NCI-H2081 (cell line): ENCODE results near the gene NPY4R.
"Not testable (repeated sequence)": the region's sequence is repeated elsewhere in the genome, so short reads cannot be mapped to it uniquely, and the experiment has no call there.

Experiments used
- DNase-seq, 2 experiments: peaks; one replicate each; lab custom pipeline; 2025; lab: John Stamatoyannopoulos, UW

NPY4R gene

DNA sequence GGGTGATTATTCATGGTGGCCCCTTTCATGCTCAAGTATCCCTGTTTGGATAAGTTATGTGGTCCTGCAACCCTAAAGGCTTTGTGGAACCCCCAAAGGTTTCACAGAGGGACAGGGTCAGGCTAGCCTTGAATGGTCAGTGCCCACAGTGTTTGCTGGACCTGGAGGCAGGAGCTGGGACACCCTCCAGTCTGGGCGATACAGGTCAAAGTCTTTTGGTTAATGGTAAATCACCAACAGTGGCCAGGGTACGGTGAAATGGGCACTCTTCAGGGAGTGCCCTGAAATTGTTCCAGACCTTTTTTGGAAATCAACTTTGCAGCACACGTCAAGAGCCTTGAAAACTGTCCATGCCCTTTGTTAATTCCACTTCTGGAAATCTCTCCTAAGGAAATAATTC is 8.7 kb downstream of the NPY4R start:
- not testable (repeated sequence) for DNase-seq

DNA sequence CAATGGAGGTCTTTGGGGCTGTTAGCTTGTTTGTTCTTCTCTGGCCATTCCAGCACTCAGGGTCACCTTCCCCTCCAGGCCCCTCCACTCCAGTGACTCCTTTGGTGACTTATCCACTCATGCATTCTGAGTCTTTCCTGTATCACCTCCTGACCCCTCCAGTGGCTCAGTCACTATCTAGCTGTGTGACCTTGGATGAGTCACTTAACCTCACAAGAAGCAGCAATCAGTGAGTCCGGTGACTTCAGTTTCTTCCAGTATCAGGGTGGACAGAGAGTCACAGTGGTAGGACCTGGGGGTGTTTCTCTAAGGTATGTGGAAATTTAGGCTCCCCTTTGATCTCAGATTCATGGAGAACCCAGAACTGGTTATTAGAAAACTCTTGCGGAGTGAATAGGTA is 9.8 kb downstream of the NPY4R start:
- DNase-seq = not testable (repeated sequence)

DNA sequence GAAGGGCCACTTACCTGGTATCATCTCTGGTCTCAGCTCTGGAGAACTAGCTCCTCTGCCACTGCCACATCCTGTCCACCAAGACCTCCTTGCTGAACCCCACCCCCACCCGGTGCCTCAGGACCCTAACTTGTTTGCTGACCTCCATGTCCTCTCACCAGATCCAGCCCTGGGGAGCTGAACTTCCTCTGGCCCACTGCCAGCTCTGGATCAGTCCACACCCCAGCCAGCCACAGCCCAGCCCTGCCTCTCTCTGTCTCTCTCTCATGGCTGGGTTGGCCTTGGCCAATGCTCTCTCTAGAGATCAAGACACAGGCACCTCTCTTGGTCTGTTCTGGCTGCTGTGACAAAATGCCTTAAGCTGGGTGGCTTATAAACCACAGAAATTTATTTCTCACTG is 14.4 kb downstream of the NPY4R start:
- not testable (repeated sequence) for DNase-seq

DNA sequence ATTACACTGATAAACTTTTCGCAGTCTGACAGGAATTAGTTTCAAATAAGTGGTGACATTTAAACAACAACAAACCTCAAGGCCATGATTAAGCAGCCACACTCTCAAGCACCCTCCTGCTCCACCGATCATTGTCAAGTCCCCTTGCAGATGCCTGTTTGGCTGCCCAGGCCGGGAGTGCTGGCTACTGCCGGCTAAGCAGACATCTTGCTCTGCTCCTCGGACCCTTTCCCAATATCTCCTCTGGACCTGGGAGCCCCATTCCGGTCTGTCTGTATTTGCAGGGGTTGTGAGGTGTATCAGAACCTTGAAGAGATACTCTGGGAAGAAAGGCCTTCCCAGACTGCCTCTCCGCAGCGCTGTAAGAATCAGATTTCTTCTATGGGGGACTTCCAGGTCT is 14.9 kb downstream of the NPY4R start:
- DNase-seq = not testable (repeated sequence)

DNA sequence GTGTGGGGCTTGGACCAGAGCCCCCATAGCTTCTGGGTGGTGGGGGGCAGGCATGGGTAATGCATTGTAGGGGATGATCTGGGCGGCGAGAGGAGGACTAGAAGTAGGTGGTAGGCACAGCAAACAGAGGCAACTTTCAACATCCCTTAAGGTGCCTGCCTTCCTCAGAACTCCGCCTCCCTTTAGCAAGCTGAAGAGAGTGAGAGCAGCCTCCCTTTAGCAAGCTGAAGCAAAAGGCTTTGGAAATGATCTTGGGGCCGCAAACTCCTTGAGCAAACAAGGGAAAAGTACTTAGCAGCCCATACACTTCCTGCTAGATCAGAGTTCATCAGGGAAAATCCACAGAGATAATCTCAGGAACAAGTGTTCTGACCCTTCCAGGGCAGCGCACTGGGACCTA is 18.3 kb downstream of the NPY4R start:
- DNase-seq = not testable (repeated sequence)

DNA sequence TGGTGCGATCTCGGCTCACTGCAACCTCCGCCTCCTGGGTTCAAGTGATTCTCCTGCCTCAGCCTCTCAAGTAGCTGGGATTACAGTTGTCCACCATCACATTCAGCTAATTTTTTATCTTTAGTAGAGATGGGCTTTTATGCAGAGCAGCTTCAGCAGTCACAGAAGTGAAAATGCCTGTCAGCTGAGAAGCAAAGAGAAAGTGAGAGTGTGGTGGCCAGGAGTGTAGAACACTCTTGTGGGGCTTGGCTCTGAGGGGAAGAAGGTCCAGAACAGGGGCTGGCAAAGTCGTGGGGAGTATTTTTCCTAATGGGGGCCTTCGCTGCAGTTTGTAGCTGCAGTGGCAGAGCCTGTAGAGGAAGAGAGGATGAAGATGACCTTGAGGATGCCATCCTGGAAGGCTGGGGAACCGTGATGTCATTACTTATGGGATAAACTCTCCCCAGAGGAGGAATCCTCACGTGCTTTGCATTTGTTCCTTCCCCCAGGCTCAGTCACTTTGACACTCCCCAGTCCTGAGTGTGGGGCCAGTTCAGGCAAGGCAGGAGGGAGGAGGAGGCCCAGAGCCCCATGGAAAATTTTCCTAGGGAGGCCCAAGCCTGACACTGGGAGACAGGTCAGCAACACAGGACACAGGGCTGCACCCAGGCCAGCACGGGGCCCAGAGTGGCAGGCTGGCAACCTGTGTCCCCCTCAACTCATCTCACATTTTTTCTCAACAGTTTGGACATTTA is 20.2 kb downstream of the NPY4R start:
- not testable (repeated sequence) for DNase-seq

DNA sequence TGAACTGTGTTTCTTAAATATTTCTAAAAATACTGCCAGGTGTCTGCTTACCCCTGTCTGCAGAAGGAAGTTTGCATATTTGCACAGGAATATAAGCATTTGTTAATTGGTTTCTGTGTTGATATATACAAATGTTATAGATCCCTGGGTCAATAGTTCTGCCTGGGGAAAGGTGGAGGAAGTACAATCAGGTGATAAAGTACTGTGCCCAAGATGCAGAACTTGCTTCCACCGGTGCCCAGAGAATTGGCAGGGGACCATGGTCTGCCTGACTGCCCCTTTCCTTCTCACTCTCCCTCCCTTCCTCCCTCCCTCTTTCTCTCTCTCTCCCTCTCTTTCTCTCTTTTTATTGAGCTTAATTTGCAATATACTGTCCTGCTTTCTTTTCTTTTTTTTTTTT is 22.3 kb downstream of the NPY4R start:
- not testable (repeated sequence) for DNase-seq

DNA sequence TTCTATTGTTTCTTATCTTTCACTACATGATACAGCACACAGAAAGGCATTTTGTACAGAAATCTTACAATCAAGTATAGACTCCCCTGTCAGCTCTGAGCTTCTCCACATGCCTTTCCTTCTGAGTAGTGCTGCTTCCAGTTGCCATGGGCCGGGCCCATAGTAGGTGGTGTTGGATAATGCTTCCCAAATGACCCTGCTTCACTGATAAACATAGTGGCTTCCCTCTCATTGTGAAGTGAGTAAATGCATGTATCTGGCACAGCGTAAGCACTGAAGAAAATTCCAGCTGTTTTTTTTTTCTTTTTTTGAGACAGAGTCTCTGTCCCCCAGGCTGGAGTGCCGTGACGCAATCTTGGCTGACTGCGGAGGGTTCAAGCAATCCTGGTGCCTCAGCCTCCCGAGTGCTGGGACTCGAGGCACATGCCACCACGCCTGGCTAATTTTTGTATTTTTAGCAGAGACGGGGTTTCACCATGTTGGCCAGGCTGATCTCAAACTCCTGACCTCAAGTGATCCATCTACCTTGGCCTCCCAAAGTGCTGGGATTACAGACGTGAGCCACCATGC is 23.0 kb downstream of the NPY4R start:
- DNase-seq = not testable (repeated sequence)

DNA sequence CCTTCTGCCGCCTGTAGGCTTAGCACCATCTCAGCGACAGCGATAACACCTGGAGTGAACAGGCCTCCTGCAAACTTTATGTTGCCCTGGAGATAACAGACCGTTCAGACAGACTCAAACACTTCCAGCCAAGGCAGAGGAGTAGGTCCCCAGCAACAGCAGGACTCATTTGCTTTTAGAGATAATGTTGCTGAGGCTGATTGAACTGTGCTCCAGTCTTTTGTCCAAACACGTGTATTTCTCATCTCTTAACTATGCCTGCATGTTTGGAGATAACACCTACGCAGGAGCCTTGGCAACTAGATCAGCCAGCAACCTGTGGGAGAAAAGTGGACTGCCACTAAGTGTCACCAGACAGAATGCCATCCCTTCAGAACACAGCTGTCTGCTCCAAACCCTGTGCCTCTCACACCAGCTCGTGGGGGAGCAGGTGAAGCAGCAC is 23.9 kb downstream of the NPY4R start:
- peak in 1 of 2 experiments; percentile 4 for DNase-seq

DNA sequence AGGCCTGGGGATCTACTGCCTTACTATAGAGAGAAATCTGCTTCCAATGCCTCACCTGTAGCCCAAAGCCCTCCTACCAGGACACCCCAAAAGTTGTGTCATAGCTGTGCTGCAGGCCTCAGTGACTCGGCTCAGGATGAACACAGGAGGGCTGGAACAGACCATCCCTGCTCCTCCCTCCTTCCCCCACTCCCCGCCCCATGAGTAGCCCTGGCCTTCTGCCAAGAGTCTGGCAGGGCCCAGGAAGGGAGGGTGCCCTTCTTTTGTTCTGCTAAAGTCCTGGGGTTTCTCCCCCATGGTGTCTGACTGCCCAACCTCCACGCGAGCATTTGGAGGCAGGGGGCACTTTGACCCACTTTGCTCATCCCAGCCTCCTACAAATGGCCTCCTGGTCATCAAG is 24.8 kb downstream of the NPY4R start:
- DNase-seq = not testable (repeated sequence)

DNA sequence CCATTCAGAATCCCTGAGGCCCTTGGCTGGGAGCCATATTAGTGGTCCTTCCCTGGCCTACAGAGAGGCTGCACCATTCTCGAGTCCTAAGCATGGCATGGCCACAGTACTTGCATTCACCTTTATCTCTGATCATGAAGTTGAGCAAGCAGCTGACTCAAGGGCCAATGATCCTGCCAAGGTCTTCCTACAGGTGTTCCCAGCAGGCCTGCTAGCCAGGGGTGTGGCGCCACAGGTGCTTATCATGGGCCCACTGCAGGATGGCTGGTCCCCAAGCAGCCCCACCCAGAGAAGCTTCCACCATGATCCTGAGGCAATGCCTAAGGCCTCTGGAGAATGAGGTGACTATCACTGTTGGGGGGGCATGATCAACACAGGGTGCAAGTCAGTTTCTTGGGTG is 42.2 kb downstream of the NPY4R start:
- not testable (repeated sequence) for DNase-seq

DNA sequence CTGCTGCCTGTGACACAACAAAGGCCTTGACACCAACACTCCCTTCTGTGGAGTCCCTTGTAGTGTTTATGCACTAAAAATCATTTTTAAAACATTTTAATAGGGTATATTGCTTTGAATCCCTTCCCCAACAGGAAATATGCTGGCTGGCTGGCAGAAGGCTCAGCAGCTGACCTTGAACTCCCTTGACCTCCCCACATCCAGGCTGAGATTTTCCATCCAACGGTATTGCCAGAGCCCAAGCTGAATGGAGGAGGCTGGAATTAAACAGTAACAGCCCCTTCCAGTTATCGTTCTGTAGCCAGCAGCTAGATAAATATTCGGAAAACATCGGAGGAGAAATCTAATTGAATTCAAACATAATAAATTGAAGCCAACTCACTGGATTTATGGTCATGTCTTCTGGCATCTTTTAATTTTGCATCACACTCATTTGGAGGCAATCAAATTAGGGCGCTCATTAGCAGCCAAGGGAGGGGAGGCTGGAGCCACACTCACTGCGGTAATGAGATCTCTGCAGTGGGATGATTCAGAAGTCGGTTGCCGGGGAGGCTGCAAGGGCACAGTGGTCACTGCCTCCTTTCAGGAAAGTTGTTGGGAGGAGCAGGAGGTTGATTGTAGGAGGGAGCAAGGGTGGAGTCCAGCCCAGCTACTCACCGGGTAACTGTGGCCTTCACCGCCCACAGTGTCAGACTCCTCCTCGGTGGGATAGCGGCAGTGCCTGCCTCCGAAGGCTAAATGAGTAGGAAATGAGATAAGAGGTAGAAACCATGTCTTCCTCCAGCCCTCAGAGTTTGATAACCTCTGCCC is 46.0 kb downstream of the NPY4R start:
- DNase-seq = not testable (repeated sequence)

DNA sequence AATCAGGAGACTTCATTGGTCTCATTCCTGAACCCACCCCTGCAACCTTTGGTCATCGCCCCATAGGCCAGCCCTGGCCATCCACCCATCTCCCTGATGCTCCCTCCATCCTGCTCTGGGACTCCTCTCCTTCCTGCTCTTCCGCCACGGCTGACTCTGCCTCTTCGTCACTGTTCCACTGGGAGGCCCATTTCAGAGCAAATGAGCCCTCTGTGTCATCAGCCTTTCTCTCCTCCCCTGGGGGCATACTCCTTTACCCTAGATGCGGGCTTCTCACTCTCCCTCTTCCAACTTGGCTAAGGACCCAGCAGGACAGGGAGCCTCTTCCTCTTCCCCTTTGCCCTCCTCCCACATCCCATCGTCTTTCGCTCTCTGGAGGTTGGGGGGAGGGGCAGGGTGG is 47.5 kb downstream of the NPY4R start:
- DNase-seq = not testable (repeated sequence)

DNA sequence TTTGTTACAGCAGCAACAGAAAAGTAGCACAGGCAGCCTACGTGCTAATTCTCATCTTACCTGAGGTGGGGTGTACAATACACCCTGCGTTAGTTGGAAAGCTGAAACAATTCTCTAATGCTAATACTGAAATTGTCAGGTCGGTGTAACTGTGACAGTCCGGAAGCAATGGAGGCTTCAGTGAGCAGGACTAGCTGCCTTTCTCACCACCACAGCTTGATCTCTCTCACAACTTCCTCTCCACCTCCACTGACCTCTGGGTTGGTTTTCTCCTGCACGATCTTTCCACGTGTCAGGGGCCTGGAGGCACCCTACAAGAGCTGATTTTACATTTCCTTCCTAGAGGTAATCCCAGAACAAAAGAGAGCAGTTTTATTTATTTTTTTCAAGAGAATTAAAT is 50.5 kb downstream of the NPY4R start:
- DNase-seq = not testable (repeated sequence)

DNA sequence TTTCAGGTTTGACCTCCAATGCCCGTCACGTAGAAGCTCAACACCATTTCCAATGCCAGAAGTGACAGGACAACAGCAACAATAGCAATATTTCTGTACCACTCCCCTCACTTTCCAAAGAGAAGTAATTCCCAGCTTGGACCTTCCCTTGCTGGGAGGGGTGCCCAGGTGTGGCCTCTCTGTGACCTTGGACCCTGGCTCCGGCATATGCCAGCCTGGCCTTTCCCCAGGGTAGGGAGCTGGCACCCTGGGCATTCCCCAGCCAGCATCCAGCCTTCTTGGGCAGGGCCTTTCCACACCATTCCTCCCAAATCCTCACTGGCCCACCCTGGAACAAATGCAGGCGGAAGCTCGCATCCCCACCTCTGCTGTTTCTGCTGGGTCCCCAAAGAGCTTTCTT is 53.1 kb downstream of the NPY4R start:
- DNase-seq = not testable (repeated sequence)

DNA sequence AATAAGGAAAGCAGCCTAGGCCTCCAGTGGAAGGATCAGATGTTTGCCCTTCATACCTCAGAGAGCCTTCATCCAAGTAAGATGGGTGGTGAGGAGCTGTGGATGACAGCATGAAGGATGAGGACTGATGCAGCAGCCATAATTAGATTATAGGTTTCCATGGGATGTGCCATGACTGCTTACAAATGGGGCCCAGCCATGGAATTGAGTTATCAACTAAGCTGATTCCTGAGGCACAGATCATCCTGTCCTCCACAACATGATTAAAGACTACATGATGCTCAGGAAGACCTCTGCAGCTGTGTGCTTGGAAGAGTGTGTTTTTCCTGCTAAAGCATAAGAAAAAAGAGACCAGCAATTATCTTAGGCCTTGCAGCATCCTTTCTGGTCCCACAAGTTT is 54.6 kb downstream of the NPY4R start:
- not testable (repeated sequence) for DNase-seq
